Measurements from ENCODE around the gene SRPK2. TPM values are rescaled to one million over a fixed set of nuclear protein-coding genes. Genes with fewer than 3 reads are reported as not detected.
"Not testable (repeated sequence)": the region's sequence is repeated elsewhere in the genome, so short reads cannot be mapped to it uniquely, and the experiment has no call there.

Gene SRPK2
- polyA plus RNA-seq, 1 experiment = 10.8 TPM

GRCh38 chr7:105376908-105377533, 11.7 kb downstream of the SRPK2 start:
- Histone ChIP-seq H3K27me3 (ENCODE audit: control insufficient read depth, insufficient read depth, low read length) (no peaks in the 10 kb centered on the region), H3K4me3 (ENCODE audit: low read depth, low read length) (no peak overlapping the region), H3K36me3 (ENCODE audit: control insufficient read depth, insufficient read depth, low read length) (no peaks in the 10 kb centered on the region)
- DNase-seq (ENCODE audit: low read depth) = no peak
- ChIA-PET CTCF (interaction anchor here (0.7 to 0.8 kb wide), 2 partner anchors 9 to 11 kb away, joined by 3 read pairs; no protein-coding TSS in a partner anchor), POLR2A (no interaction called here)
- TF ChIP-seq CTCF (IDR thresholded peaks at IDR 0.05; ENCODE audit: insufficient read depth, low read depth, low read length) = no peak

GRCh38 chr7:105369944-105370343, 18.8 kb downstream of the SRPK2 start:
- H3K4me3 ChIP-seq (ENCODE audit: low read depth, low read length) = no peak overlapping the region
- POLR2A ChIA-PET = interaction anchor here (0.7 kb wide), 1 partner anchor 159 kb away, joined by 3 read pairs; no protein-coding TSS in a partner anchor
- H3K36me3 ChIP-seq (ENCODE audit: control insufficient read depth, insufficient read depth, low read length) = no peaks in the 10 kb centered on the region
- DNase-seq (ENCODE audit: low read depth) = no peak
- no peak for TF ChIP-seq CTCF (IDR thresholded peaks at IDR 0.05; ENCODE audit: insufficient read depth, low read depth, low read length)
- CTCF ChIA-PET = no interaction called here
- H3K27me3 ChIP-seq (ENCODE audit: control insufficient read depth, insufficient read depth, low read length) = no peaks in the 10 kb centered on the region

GRCh38 chr7:105367458-105367857, 21.3 kb downstream of the SRPK2 start:
- no peak for DNase-seq (ENCODE audit: low read depth)

GRCh38 chr7:105365541-105366534, 22.9 kb downstream of the SRPK2 start:
- no peak for TF ChIP-seq CTCF (IDR thresholded peaks at IDR 0.05; ENCODE audit: insufficient read depth, low read depth, low read length)
- ChIA-PET CTCF (interaction anchor here (0.6 to 1.1 kb wide), 3 partner anchors 10 to 659 kb away, joined by 3 to 4 read pairs (median 4); no protein-coding TSS in a partner anchor), POLR2A (interaction anchor here (0.6 kb wide), 1 partner anchor 439 kb away, joined by 4 read pairs; no protein-coding TSS in a partner anchor)
- Histone ChIP-seq H3K4me3 (ENCODE audit: low read depth, low read length) (no peak overlapping the region), H3K27me3 (ENCODE audit: control insufficient read depth, insufficient read depth, low read length) (no peaks in the 10 kb centered on the region), H3K36me3 (ENCODE audit: control insufficient read depth, insufficient read depth, low read length) (no peaks in the 10 kb centered on the region)
- no peak for DNase-seq (ENCODE audit: low read depth)

More at GRCh38 chr7:105367458-105367857, 21.3 kb downstream of the SRPK2 start:
- H3K36me3 ChIP-seq (ENCODE audit: control insufficient read depth, insufficient read depth, low read length) = no peaks in the 10 kb centered on the region
- H3K27me3 ChIP-seq (ENCODE audit: control insufficient read depth, insufficient read depth, low read length) = no peaks in the 10 kb centered on the region
- H3K4me3 ChIP-seq (ENCODE audit: low read depth, low read length) = no peak overlapping the region
- CTCF ChIA-PET = no interaction called here
- POLR2A ChIA-PET = interaction anchor here (0.6 kb wide), 1 partner anchor 13 kb away, joined by 8 read pairs; no protein-coding TSS in a partner anchor
- TF ChIP-seq CTCF (IDR thresholded peaks at IDR 0.05; ENCODE audit: insufficient read depth, low read depth, low read length) = no peak

GRCh38 chr7:105364684-105365083, 24.0 kb downstream of the SRPK2 start:
- ChIA-PET CTCF (no interaction called here), POLR2A (no interaction called here)
- Histone ChIP-seq H3K36me3 (ENCODE audit: control insufficient read depth, insufficient read depth, low read length) (no peaks in the 10 kb centered on the region), H3K4me3 (ENCODE audit: low read depth, low read length) (no peak overlapping the region), H3K27me3 (ENCODE audit: control insufficient read depth, insufficient read depth, low read length) (no peaks in the 10 kb centered on the region)
- DNase-seq (ENCODE audit: low read depth) = no peak
- no peak for TF ChIP-seq CTCF (IDR thresholded peaks at IDR 0.05; ENCODE audit: insufficient read depth, low read depth, low read length)

- H3K4me3 ChIP-seq (ENCODE audit: low read depth, low read length); DNase-seq (ENCODE audit: low read depth); POLR2A ChIA-PET: not testable (repeated sequence)
These were observed 25.1 kb downstream of the SRPK2 start for GRCh38 chr7:105363657-105364056.

GRCh38 chr7:105362685-105363084, 26.0 kb downstream of the SRPK2 start:
- DNase-seq (ENCODE audit: low read depth); H3K36me3 ChIP-seq (ENCODE audit: control insufficient read depth, insufficient read depth, low read length); CTCF ChIA-PET; POLR2A ChIA-PET; H3K4me3 ChIP-seq (ENCODE audit: low read depth, low read length); H3K27me3 ChIP-seq (ENCODE audit: control insufficient read depth, insufficient read depth, low read length): not testable (repeated sequence)

More at GRCh38 chr7:105363657-105364056, 25.1 kb downstream of the SRPK2 start:
- H3K36me3 ChIP-seq (ENCODE audit: control insufficient read depth, insufficient read depth, low read length); H3K27me3 ChIP-seq (ENCODE audit: control insufficient read depth, insufficient read depth, low read length); CTCF ChIA-PET: not testable (repeated sequence)
